T-helper 17 cell (primary cell): ENCODE measurements around the gene U2AF2. TPM values are rescaled to one million over a fixed set of nuclear protein-coding genes. Genes with fewer than 3 reads are reported as not detected.

Source experiments
- ATAC-seq: fragments of 150-1000 bp; cut with Tn5 transposase; 2 replicates; pipeline ENCODE4 v1.10.0; 2021; ENCODE audit warnings: mild to moderate bottlenecking, moderate library complexity
- DNase-seq, 3 donors: peaks; one replicate each; pipeline versions ENCODE4 v3.0.0 to v3.0.0-alpha.2; 2020 to 2021
- H3K9me3 ChIP-seq: one replicate; pipeline ENCODE4 v1.7.0; 2013; ENCODE audit warnings: low read length, mild to moderate bottlenecking; ENCODE audit not compliant: control insufficient read depth, poor library complexity, severe bottlenecking
- H3K27ac Mint-ChIP-seq: one replicate; pipeline ENCODE4 v1.8.0; 2022; ENCODE audit warnings: mild to moderate bottlenecking, moderate library complexity, mixed read lengths
- H3K27me3 Mint-ChIP-seq: one replicate; pipeline ENCODE4 v1.8.0; 2022; ENCODE audit warnings: mixed read lengths
- H3K36me3 Mint-ChIP-seq: one replicate; pipeline ENCODE4 v1.8.0; 2022; ENCODE audit warnings: low read depth, mixed read lengths
- H3K4me1 Mint-ChIP-seq: one replicate; pipeline ENCODE4 v1.8.0; 2022; ENCODE audit warnings: mild to moderate bottlenecking, mixed read lengths
- H3K4me3 Mint-ChIP-seq: one replicate; pipeline ENCODE4 v1.8.0; 2022; ENCODE audit warnings: mild to moderate bottlenecking, moderate library complexity, mixed read lengths
- total RNA-seq, 4 donors: library from RNA in 2 of 4; stranded (reverse) in 2 of 4; gene quantifications; one replicate each; pipeline ENCODE4 v1.2.3 and lab custom pipeline; 2022 to 2026

Gene U2AF2
- total RNA-seq, 2 donors from 2014 or later: 248 to 258 TPM

- Mint-ChIP-seq H3K4me3 (peak overlapping the region; percentile 85), H3K27ac (peak overlapping the region; percentile 61), H3K27me3 (no peaks in the 10 kb centered on the region), H3K36me3 (no peaks in the 10 kb centered on the region), H3K4me1 (peaks cover 21% of the 10 kb centered on the region)
- DNase-seq: no peak
- ATAC-seq: no peak
- H3K9me3 ChIP-seq: no peaks in the 10 kb centered on the region
Observed at GRCh38 chr19:55650126-55650557, 4.7 kb upstream of the U2AF2 start.

GRCh38 chr19:55650602-55651230, 4.1 kb upstream of the U2AF2 start:
- no peaks in the 10 kb centered on the region for H3K27me3 Mint-ChIP-seq
- peak overlapping the region; percentile 5 for H3K4me3 Mint-ChIP-seq
- no peak for ATAC-seq
- H3K27ac Mint-ChIP-seq: peak overlapping the region; percentile 61
- no peaks in the 10 kb centered on the region for H3K36me3 Mint-ChIP-seq
- DNase-seq: no peak
- peaks cover 22% of the 10 kb centered on the region for H3K4me1 Mint-ChIP-seq
- no peaks in the 10 kb centered on the region for H3K9me3 ChIP-seq

- no peak for ATAC-seq
- no peaks in the 10 kb centered on the region for H3K27me3 Mint-ChIP-seq
- H3K4me3 Mint-ChIP-seq: no peak overlapping the region
- no peak for DNase-seq
- no peaks in the 10 kb centered on the region for H3K36me3 Mint-ChIP-seq
- peaks cover 27% of the 10 kb centered on the region for H3K4me1 Mint-ChIP-seq
- no peaks in the 10 kb centered on the region for H3K9me3 ChIP-seq
- H3K27ac Mint-ChIP-seq: no peak overlapping the region
Observed at GRCh38 chr19:55651236-55651635, 3.6 kb upstream of the U2AF2 start.

GRCh38 chr19:55652311-55653128, 2.3 kb upstream of the U2AF2 start:
- no peak for ATAC-seq
- DNase-seq: no peak

GRCh38 chr19:55653651-55654322, 1.0 kb upstream of the U2AF2 start:
- Mint-ChIP-seq H3K27ac (peak overlapping the region; percentile 100), H3K4me3 (peak overlapping the region; percentile 94), H3K27me3 (no peaks in the 10 kb centered on the region), H3K4me1 (peaks cover 39% of the 10 kb centered on the region), H3K36me3 (no peaks in the 10 kb centered on the region)
- ATAC-seq (peak; percentile 70), DNase-seq (peak; percentile 97 to 99 (median 97))
- H3K9me3 ChIP-seq: no peaks in the 10 kb centered on the region

More at GRCh38 chr19:55652311-55653128, 2.3 kb upstream of the U2AF2 start:
- Mint-ChIP-seq H3K27me3 (no peaks in the 10 kb centered on the region), H3K4me1 (peaks cover 36% of the 10 kb centered on the region), H3K27ac (no peak overlapping the region), H3K4me3 (no peak overlapping the region), H3K36me3 (no peaks in the 10 kb centered on the region)
- no peaks in the 10 kb centered on the region for H3K9me3 ChIP-seq

- ATAC-seq (peak; percentile 81), DNase-seq (peak; percentile 91 to 98 (median 96))
- peaks cover 1% of the 10 kb centered on the region for H3K36me3 Mint-ChIP-seq
- no peaks in the 10 kb centered on the region for H3K27me3 Mint-ChIP-seq
- peaks cover 44% of the 10 kb centered on the region for H3K4me1 Mint-ChIP-seq
- peak overlapping the region; percentile 100 for H3K27ac Mint-ChIP-seq
- H3K9me3 ChIP-seq: no peaks in the 10 kb centered on the region
- H3K4me3 Mint-ChIP-seq: peak overlapping the region; percentile 94
Observed at GRCh38 chr19:55654323-55654867, 440 bp upstream of the U2AF2 start.

- H3K36me3 Mint-ChIP-seq: peaks cover 4% of the 10 kb centered on the region
- ATAC-seq (no peak), DNase-seq (no peak)
- H3K27ac Mint-ChIP-seq: peak overlapping the region; percentile 100
- peak overlapping the region; percentile 94 for H3K4me3 Mint-ChIP-seq
- no peaks in the 10 kb centered on the region for H3K9me3 ChIP-seq
- no peaks in the 10 kb centered on the region for H3K27me3 Mint-ChIP-seq
- H3K4me1 Mint-ChIP-seq: peaks cover 43% of the 10 kb centered on the region
Observed at GRCh38 chr19:55655648-55656040, 809 bp downstream of the U2AF2 start.

GRCh38 chr19:55656552-55656951, 1.7 kb downstream of the U2AF2 start:
- ATAC-seq (no peak), DNase-seq (no peak)
- peak overlapping the region; percentile 100 for H3K27ac Mint-ChIP-seq
- H3K9me3 ChIP-seq: no peaks in the 10 kb centered on the region
- H3K27me3 Mint-ChIP-seq: no peaks in the 10 kb centered on the region
- H3K4me1 Mint-ChIP-seq: peaks cover 40% of the 10 kb centered on the region
- H3K4me3 Mint-ChIP-seq: peak overlapping the region; percentile 94
- peaks cover 4% of the 10 kb centered on the region for H3K36me3 Mint-ChIP-seq

- Mint-ChIP-seq H3K36me3 (peaks cover 9% of the 10 kb centered on the region), H3K27me3 (no peaks in the 10 kb centered on the region), H3K27ac (peak overlapping the region; percentile 100), H3K4me1 (peaks cover 46% of the 10 kb centered on the region), H3K4me3 (peak overlapping the region; percentile 94)
- no peaks in the 10 kb centered on the region for H3K9me3 ChIP-seq
- ATAC-seq (no peak), DNase-seq (no peak)
Observed at GRCh38 chr19:55656988-55657747, 2.3 kb downstream of the U2AF2 start.

- DNase-seq (no peak), ATAC-seq (no peak)
- Mint-ChIP-seq H3K4me1 (peaks cover 52% of the 10 kb centered on the region), H3K27me3 (no peaks in the 10 kb centered on the region), H3K36me3 (peaks cover 9% of the 10 kb centered on the region), H3K27ac (peak overlapping the region; percentile 100), H3K4me3 (peak overlapping the region; percentile 76)
- H3K9me3 ChIP-seq: no peaks in the 10 kb centered on the region
Observed at GRCh38 chr19:55658846-55659459, 4.1 kb downstream of the U2AF2 start.

- H3K27me3 Mint-ChIP-seq: no peaks in the 10 kb centered on the region
- ATAC-seq (no peak), DNase-seq (no peak)
- H3K9me3 ChIP-seq: no peaks in the 10 kb centered on the region
- peaks cover 9% of the 10 kb centered on the region for H3K36me3 Mint-ChIP-seq
- peak overlapping the region; percentile 90 for H3K27ac Mint-ChIP-seq
- H3K4me1 Mint-ChIP-seq: peaks cover 49% of the 10 kb centered on the region
- peak overlapping the region; percentile 76 for H3K4me3 Mint-ChIP-seq
Observed at GRCh38 chr19:55659822-55660221, 5.0 kb downstream of the U2AF2 start.

- Mint-ChIP-seq H3K4me1 (peaks cover 51% of the 10 kb centered on the region), H3K27me3 (no peaks in the 10 kb centered on the region), H3K27ac (peak overlapping the region; percentile 90), H3K36me3 (peaks cover 9% of the 10 kb centered on the region), H3K4me3 (no peak overlapping the region)
- no peaks in the 10 kb centered on the region for H3K9me3 ChIP-seq
- DNase-seq (no peak), ATAC-seq (no peak)
Observed at GRCh38 chr19:55660404-55660803, 5.6 kb downstream of the U2AF2 start.
